Glutamatergic neuron (in vitro differentiated cells): ENCODE results near the gene ZFYVE19. TPM values are rescaled to one million over a fixed set of nuclear protein-coding genes. Genes with fewer than 3 reads are reported as not detected.

Experiments used
- DNase-seq: peaks from one replicate; pipeline ENCODE4 v3.0.0; 2022
- H3K27ac Mint-ChIP-seq: one replicate; pipeline ENCODE4 v1.8.0; 2020; ENCODE audit warnings: mild to moderate bottlenecking, mixed read lengths, inconsistent platforms; ENCODE audit not compliant: unreplicated experiment
- H3K27me3 Mint-ChIP-seq: one replicate; pipeline ENCODE4 v1.8.0; 2020; ENCODE audit warnings: mild to moderate bottlenecking, moderate library complexity, mixed read lengths, inconsistent platforms; ENCODE audit not compliant: unreplicated experiment
- H3K36me3 Mint-ChIP-seq: one replicate; pipeline ENCODE4 v1.8.0; 2020; ENCODE audit warnings: mild to moderate bottlenecking, mixed read lengths, inconsistent platforms; ENCODE audit not compliant: unreplicated experiment
- H3K4me1 Mint-ChIP-seq: one replicate; pipeline ENCODE4 v1.8.0; 2020; ENCODE audit warnings: mild to moderate bottlenecking, low read depth, mixed read lengths, inconsistent platforms; ENCODE audit not compliant: unreplicated experiment
- H3K4me3 Mint-ChIP-seq: one replicate; pipeline ENCODE4 v1.8.0; 2020; ENCODE audit warnings: mild to moderate bottlenecking, mixed read lengths, inconsistent platforms; ENCODE audit not compliant: unreplicated experiment
- H3K9me3 Mint-ChIP-seq: one replicate; pipeline ENCODE4 v1.8.0; 2020; ENCODE audit warnings: mild to moderate bottlenecking, moderate library complexity, mixed read lengths, inconsistent platforms; ENCODE audit not compliant: unreplicated experiment
- total RNA-seq: library from RNA; stranded (reverse); fragmentation: NEBNext Ultra II Directional; extraction: Animal tissue kit (Norgen Biotek cat#: 25700); gene quantifications from one replicate; pipeline ENCODE4 v1.2.1, GENCODE V29; 2021; ENCODE audit not compliant: unreplicated experiment
- TF ChIP-seq, protein P1 (sequence below): fragments of 200-600 bp; sonication (generic); IDR thresholded peaks from one replicate; pipeline ENCODE4 v1.5.0; 2021; ENCODE audit not compliant: partially characterized antibody, unreplicated experiment

Gene ZFYVE19
- total RNA-seq, 1 donor from 2014 or later = 11.8 TPM

DNA sequence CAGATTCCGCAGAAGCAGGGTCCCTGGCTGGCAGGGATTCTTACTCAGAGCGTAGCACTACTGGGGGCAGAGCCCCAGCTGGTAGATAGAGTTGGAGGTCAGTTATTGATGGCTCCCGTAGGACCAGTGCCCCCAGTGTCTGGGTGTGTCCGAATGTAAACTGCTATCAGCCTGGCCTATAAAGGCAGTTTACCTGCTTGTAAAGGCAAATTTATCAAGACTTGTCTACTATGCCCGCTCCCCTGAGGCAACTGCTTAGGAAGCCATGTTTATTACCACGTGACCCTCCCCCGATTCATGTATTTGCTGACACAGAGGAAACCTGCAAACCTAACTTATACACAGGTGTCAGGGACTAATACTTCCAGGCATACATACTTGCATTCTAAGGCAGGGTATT, 22.2 kb downstream of the ZFYVE19 start:
- no peaks in the 10 kb centered on the region for H3K4me1 Mint-ChIP-seq
- TF ChIP-seq, protein P1, sequence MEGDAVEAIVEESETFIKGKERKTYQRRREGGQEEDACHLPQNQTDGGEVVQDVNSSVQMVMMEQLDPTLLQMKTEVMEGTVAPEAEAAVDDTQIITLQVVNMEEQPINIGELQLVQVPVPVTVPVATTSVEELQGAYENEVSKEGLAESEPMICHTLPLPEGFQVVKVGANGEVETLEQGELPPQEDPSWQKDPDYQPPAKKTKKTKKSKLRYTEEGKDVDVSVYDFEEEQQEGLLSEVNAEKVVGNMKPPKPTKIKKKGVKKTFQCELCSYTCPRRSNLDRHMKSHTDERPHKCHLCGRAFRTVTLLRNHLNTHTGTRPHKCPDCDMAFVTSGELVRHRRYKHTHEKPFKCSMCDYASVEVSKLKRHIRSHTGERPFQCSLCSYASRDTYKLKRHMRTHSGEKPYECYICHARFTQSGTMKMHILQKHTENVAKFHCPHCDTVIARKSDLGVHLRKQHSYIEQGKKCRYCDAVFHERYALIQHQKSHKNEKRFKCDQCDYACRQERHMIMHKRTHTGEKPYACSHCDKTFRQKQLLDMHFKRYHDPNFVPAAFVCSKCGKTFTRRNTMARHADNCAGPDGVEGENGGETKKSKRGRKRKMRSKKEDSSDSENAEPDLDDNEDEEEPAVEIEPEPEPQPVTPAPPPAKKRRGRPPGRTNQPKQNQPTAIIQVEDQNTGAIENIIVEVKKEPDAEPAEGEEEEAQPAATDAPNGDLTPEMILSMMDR = no peak
- peaks cover 2% of the 10 kb centered on the region for H3K27me3 Mint-ChIP-seq
- H3K36me3 Mint-ChIP-seq = no peaks in the 10 kb centered on the region
- H3K4me3 Mint-ChIP-seq = no peak overlapping the region
- peaks cover 3% of the 10 kb centered on the region for H3K9me3 Mint-ChIP-seq
- no peak for DNase-seq
- H3K27ac Mint-ChIP-seq = no peak overlapping the region

DNA sequence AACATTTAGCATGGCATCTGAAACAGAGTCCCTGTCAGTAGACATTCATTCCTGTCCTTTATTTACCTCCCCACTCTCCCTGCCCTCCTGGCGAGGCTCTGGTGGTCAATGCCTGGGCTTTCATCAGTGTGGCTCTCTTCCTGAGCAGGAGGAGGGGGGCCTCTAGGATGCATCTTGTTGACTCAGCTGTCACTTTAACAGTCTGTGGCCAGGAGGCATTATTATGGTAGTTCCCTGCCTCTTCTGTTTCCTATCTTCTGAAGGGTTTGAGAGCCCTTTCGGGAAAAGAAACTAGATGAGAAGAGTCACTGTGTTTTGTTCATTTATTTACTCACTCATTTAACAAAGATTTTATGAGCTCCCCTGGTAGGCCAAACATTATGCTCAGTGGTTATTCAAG, 24.0 kb downstream of the ZFYVE19 start:
- H3K4me1 Mint-ChIP-seq = no peaks in the 10 kb centered on the region
- DNase-seq = no peak
- no peak overlapping the region for H3K27ac Mint-ChIP-seq
- no peaks in the 10 kb centered on the region for H3K27me3 Mint-ChIP-seq
- TF ChIP-seq, protein P1 = no peak
- H3K4me3 Mint-ChIP-seq = no peak overlapping the region
- peaks cover 3% of the 10 kb centered on the region for H3K9me3 Mint-ChIP-seq
- no peaks in the 10 kb centered on the region for H3K36me3 Mint-ChIP-seq

GRCh38 chr15:40831861-40832260, 25.0 kb downstream of the ZFYVE19 start:
- DNase-seq = no peak
- Mint-ChIP-seq H3K9me3 (peaks cover 3% of the 10 kb centered on the region), H3K4me1 (no peaks in the 10 kb centered on the region), H3K27me3 (peaks cover 3% of the 10 kb centered on the region), H3K27ac (no peak overlapping the region), H3K36me3 (no peaks in the 10 kb centered on the region), H3K4me3 (no peak overlapping the region)
- TF ChIP-seq, protein P1 = no peak

GRCh38 chr15:40832903-40833302, 26.0 kb downstream of the ZFYVE19 start:
- Mint-ChIP-seq H3K9me3 (peaks cover 3% of the 10 kb centered on the region), H3K4me3 (no peak overlapping the region), H3K36me3 (no peaks in the 10 kb centered on the region), H3K4me1 (no peaks in the 10 kb centered on the region), H3K27me3 (peaks cover 3% of the 10 kb centered on the region), H3K27ac (no peak overlapping the region)
- no peak for DNase-seq
- TF ChIP-seq, protein P1 = no peak

- H3K36me3 Mint-ChIP-seq = no peaks in the 10 kb centered on the region
Measured at GRCh38 chr15:40836020-40836419, 29.1 kb downstream of the ZFYVE19 start.

More at GRCh38 chr15:40836020-40836419, 29.1 kb downstream of the ZFYVE19 start:
- Mint-ChIP-seq H3K27ac (no peak overlapping the region), H3K4me3 (no peak overlapping the region), H3K9me3 (peaks cover 3% of the 10 kb centered on the region), H3K27me3 (peaks cover 3% of the 10 kb centered on the region), H3K4me1 (no peaks in the 10 kb centered on the region)
- TF ChIP-seq, protein P1 = no peak
- no peak for DNase-seq
